BE2C (cell line): ENCODE data around the gene FAP.

Experiments
- DNase-seq: peaks from one replicate; pipeline ENCODE4 v3.0.0-alpha.2; 2020
- H3K27me3 ChIP-seq: fragments of 250-450 bp; sonication (Bioruptor Pico); 2 replicates; pipeline ENCODE4 v1.5.1; 2020; ENCODE audit warnings: mild to moderate bottlenecking
- H3K36me3 ChIP-seq: fragments of 250-450 bp; sonication (Bioruptor Pico); 2 replicates; pipeline ENCODE4 v1.5.1; 2020; ENCODE audit warnings: mild to moderate bottlenecking
- H3K4me1 ChIP-seq: fragments of 250-450 bp; sonication (Bioruptor Pico); 2 replicates; pipeline ENCODE4 v1.5.1; 2020
- H3K4me3 ChIP-seq: 2 replicates; pipeline ENCODE4 v1.5.1; 2011; ENCODE audit warnings: low read depth, low read length
- H3K9me3 ChIP-seq: fragments of 250-450 bp; sonication (Bioruptor Pico); 2 replicates; pipeline ENCODE4 v1.5.1; 2020
- TF ChIP-seq, protein P1 (sequence below): IDR thresholded peaks from 2 replicates; pipeline ENCODE4 v1.5.1; 2012; ENCODE audit warnings: mild to moderate bottlenecking, low read depth, low read length

The FAP gene

GRCh38 chr2:162258169-162258568 is 14.9 kb upstream of the FAP start:
- DNase-seq: no peak

GRCh38 chr2:162257425-162257824 is 14.2 kb upstream of the FAP start:
- Histone ChIP-seq H3K4me1 (no peaks in the 10 kb centered on the region), H3K27me3 (no peaks in the 10 kb centered on the region), H3K4me3 (no peak overlapping the region), H3K36me3 (no peaks in the 10 kb centered on the region), H3K9me3 (no peaks in the 10 kb centered on the region)
- TF ChIP-seq, protein P1, sequence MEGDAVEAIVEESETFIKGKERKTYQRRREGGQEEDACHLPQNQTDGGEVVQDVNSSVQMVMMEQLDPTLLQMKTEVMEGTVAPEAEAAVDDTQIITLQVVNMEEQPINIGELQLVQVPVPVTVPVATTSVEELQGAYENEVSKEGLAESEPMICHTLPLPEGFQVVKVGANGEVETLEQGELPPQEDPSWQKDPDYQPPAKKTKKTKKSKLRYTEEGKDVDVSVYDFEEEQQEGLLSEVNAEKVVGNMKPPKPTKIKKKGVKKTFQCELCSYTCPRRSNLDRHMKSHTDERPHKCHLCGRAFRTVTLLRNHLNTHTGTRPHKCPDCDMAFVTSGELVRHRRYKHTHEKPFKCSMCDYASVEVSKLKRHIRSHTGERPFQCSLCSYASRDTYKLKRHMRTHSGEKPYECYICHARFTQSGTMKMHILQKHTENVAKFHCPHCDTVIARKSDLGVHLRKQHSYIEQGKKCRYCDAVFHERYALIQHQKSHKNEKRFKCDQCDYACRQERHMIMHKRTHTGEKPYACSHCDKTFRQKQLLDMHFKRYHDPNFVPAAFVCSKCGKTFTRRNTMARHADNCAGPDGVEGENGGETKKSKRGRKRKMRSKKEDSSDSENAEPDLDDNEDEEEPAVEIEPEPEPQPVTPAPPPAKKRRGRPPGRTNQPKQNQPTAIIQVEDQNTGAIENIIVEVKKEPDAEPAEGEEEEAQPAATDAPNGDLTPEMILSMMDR: no peak
- no peak for DNase-seq

More at GRCh38 chr2:162258169-162258568, 14.9 kb upstream of the FAP start:
- Histone ChIP-seq H3K27me3 (no peaks in the 10 kb centered on the region), H3K4me1 (no peaks in the 10 kb centered on the region), H3K4me3 (no peak overlapping the region), H3K36me3 (no peaks in the 10 kb centered on the region), H3K9me3 (no peaks in the 10 kb centered on the region)
- TF ChIP-seq, protein P1: no peak

- TF ChIP-seq, protein P1: no peak
- no peak overlapping the region for H3K4me3 ChIP-seq
Measured at GRCh38 chr2:162256591-162256991, 13.3 kb upstream of the FAP start.

DNA sequence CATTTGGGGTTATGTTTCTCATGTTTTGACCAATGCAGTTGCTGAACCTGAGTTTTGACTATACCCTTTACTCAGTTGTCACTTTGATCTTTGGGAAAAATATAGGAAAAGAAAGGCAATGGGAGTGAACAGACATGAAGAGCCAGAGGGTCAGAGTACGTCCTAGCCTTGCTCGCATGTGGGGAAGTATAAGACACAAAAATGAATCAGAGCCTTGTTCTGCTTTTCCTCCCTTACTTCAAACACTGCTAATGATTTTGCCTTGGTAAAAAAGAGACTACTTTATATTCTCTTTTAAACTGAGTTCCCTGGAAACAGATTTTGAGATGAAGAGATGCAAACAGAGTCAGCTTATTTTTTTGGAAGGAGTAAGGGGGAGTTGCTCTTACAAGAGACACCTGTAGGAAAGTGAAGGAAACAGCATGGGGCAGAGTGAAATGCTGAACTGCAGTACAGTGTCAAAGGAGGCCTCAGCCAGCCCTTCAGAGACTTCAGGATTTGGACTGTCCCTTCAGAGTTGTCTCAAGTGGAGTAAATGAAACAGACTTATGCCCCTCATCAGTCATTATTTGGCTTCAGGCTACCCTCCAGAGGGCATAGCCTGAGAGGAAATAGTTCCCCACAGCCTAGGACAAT is 11.1 kb upstream of the FAP start:
- Histone ChIP-seq H3K36me3 (no peaks in the 10 kb centered on the region), H3K4me3 (no peak overlapping the region), H3K27me3 (no peaks in the 10 kb centered on the region), H3K9me3 (no peaks in the 10 kb centered on the region), H3K4me1 (no peaks in the 10 kb centered on the region)
- TF ChIP-seq, protein P1: no peak
- DNase-seq: no peak

More at GRCh38 chr2:162256591-162256991, 13.3 kb upstream of the FAP start:
- no peaks in the 10 kb centered on the region for H3K27me3 ChIP-seq
- H3K4me1 ChIP-seq: no peaks in the 10 kb centered on the region
- no peaks in the 10 kb centered on the region for H3K9me3 ChIP-seq
- H3K36me3 ChIP-seq: no peaks in the 10 kb centered on the region
- DNase-seq: no peak

DNA sequence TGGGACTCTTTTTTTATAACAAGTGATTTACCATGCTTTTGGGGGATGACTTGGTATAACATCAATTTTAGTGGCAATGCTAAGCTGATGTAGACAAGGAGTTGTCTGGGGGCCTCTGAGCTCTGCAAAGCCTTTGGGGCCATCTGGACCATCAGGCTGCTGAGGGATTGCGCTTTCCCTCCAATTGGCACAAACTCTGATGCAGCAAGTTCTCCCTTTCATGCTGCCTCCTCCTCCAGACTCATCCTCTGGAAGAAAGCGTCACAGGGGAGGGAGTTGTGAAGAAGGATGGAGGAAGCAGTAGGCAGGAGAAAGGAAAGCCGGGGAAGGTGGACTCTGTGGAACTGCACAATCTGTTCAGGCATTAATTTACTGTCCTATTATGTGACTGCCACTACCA is 10.2 kb upstream of the FAP start:
- Histone ChIP-seq H3K27me3 (no peaks in the 10 kb centered on the region), H3K9me3 (no peaks in the 10 kb centered on the region), H3K36me3 (no peaks in the 10 kb centered on the region), H3K4me3 (no peak overlapping the region), H3K4me1 (no peaks in the 10 kb centered on the region)
- TF ChIP-seq, protein P1: no peak
- DNase-seq: no peak

- no peaks in the 10 kb centered on the region for H3K36me3 ChIP-seq
- H3K9me3 ChIP-seq: no peaks in the 10 kb centered on the region
- TF ChIP-seq, protein P1: no peak
- no peaks in the 10 kb centered on the region for H3K4me1 ChIP-seq
- H3K27me3 ChIP-seq: no peaks in the 10 kb centered on the region
- no peak for DNase-seq
- H3K4me3 ChIP-seq: no peak overlapping the region
Measured at GRCh38 chr2:162252153-162252552, 8.9 kb upstream of the FAP start.
